ENCODE measurements around the gene IGSF3. TPM values are rescaled to one million over a fixed set of nuclear protein-coding genes. Genes with fewer than 3 reads are reported as not detected.
A peak's percentile ranks its signal among the peaks of the same experiment; 100 is the strongest.

The IGSF3 gene
- total and polyA plus RNA-seq, 10 donors, result 0.09 to 1.2 (median 0.56) TPM

- WGBS, 5 donors, result 7 to 14% (median 11%) methylated on average over 24 of the region's 24 CpGs
- intact Hi-C loops (cut with DNase I; ENCODE audit: low total_unique reads), result loop anchor here (10.0 kb wide), 1 partner anchor 57 kb away; no protein-coding TSS in a partner anchor
- peaks cover 20 to 79% (median 60%) of the 10 kb centered on the region in 6 donors for H3K4me1 ChIP-seq
- H3K36me3 ChIP-seq, result no peaks in the 10 kb centered on the region
- peak overlapping the region; percentile 92 to 99 (median 96) for H3K27ac ChIP-seq
- no peak for TF ChIP-seq POLR2A (IDR thresholded peaks at IDR 0.05)
- TF ChIP-seq POLR2AphosphoS5 (IDR thresholded peaks at IDR 0.05), result peak in 1 of 3 donors; percentile 3
- peak; percentile 87 for DNase-seq
- peak overlapping the region; percentile 67 to 95 (median 78) for H3K4me3 ChIP-seq
- no peaks in the 10 kb centered on the region for H3K9me3 ChIP-seq
- no peaks in the 10 kb centered on the region for H3K27me3 ChIP-seq (replicated peaks in 1 of 7)
Measured at GRCh38 chr1:116571215-116571919, 96.2 kb downstream of the IGSF3 start.

GRCh38 chr1:116570358-116571214 lies 96.9 kb downstream of the IGSF3 start, which contains the start of gene CD58:
Gene CD58, minus strand, starts transcription at chr1:116571026. Its CDS starts 54 bp downstream, at chr1:116570972.
- Histone ChIP-seq H3K36me3 (no peaks in the 10 kb centered on the region), H3K9me3 (no peaks in the 10 kb centered on the region), H3K27me3 (replicated peaks in 1 of 7) (no peaks in the 10 kb centered on the region), H3K4me1 (peaks cover 22 to 87% (median 64%) of the 10 kb centered on the region in 6 donors), H3K4me3 (peak within 1 kb of the TSS; percentile 67 to 95 (median 78)), H3K27ac (peak within 1 kb of the TSS; percentile 92 to 99 (median 96))
- 0 to 1% (median 1%) methylated on average over 33 to 90 of the region's 90 CpGs for WGBS, 5 donors
- intact Hi-C loops (cut with DNase I; ENCODE audit: low total_unique reads), result loop anchor here (10.0 kb wide), 1 partner anchor 56 kb away; no protein-coding TSS in a partner anchor
- DNase-seq, result peak; percentile 99
- TF ChIP-seq CTCF (IDR thresholded peaks at IDR 0.05 in 8 of 11, conservative IDR thresholded peaks at IDR 0.05 in 3 of 11), result peak in 10 of 11 experiments; percentile 54 to 92 (median 81)
- peak in 2 of 3 donors; percentile 51 to 79 for TF ChIP-seq POLR2A (IDR thresholded peaks at IDR 0.05)
- peak; percentile 87 to 92 (median 91) for TF ChIP-seq POLR2AphosphoS5 (IDR thresholded peaks at IDR 0.05)

- H3K9me3 ChIP-seq, result peaks cover 0 to under 1% (median 0%) of the 10 kb centered on the region in 8 donors
- no peaks in the 10 kb centered on the region for H3K27me3 ChIP-seq (replicated peaks in 1 of 7)
- H3K4me1 ChIP-seq, result peaks cover 22 to 90% (median 66%) of the 10 kb centered on the region in 6 donors
- intact Hi-C loops (cut with DNase I; ENCODE audit: low total_unique reads), result loop anchor here (10.0 kb wide), 1 partner anchor 55 kb away; no protein-coding TSS in a partner anchor
- H3K36me3 ChIP-seq, result no peaks in the 10 kb centered on the region
- H3K4me3 ChIP-seq, result peak overlapping the region; percentile 67 to 95 (median 78)
- 15 to 29% (median 24%) methylated on average over 22 of the region's 22 CpGs for WGBS, 5 donors
- peak overlapping the region; percentile 92 to 99 (median 96) for H3K27ac ChIP-seq
- TF ChIP-seq POLR2AphosphoS5 (IDR thresholded peaks at IDR 0.05), result no peak
- TF ChIP-seq POLR2A (IDR thresholded peaks at IDR 0.05), result no peak
- TF ChIP-seq CTCF (IDR thresholded peaks at IDR 0.05 in 8 of 11, conservative IDR thresholded peaks at IDR 0.05 in 3 of 11), result no peak
- peak; percentile 91 for DNase-seq
Measured at GRCh38 chr1:116569776-116570357, 97.7 kb downstream of the IGSF3 start.

GRCh38 chr1:116569381-116569670 lies 98.2 kb downstream of the IGSF3 start:
- DNase-seq, result no peak
- Histone ChIP-seq H3K4me1 (peaks cover 22 to 85% (median 63%) of the 10 kb centered on the region in 6 donors), H3K36me3 (peaks cover 0 to 2% (median 0%) of the 10 kb centered on the region in 6 donors), H3K9me3 (peaks cover 0 to 6% (median 1%) of the 10 kb centered on the region in 8 donors), H3K27ac (peak overlapping the region in 6 of 8 donors; percentile 92 to 99 (median 96)), H3K4me3 (peak overlapping the region in 7 of 8 donors; percentile 67 to 95 (median 76)), H3K27me3 (replicated peaks in 1 of 7) (no peaks in the 10 kb centered on the region)
- intact Hi-C loops (cut with DNase I; ENCODE audit: low total_unique reads), result no loop called here
- TF ChIP-seq POLR2AphosphoS5 (IDR thresholded peaks at IDR 0.05) (no peak), CTCF (IDR thresholded peaks at IDR 0.05 in 8 of 11, conservative IDR thresholded peaks at IDR 0.05 in 3 of 11) (no peak), POLR2A (IDR thresholded peaks at IDR 0.05) (no peak)
